Pancreas (tissue), 10 donors: ENCODE data around the gene SLC4A11. TPM values are rescaled to one million over a fixed set of nuclear protein-coding genes. Genes with fewer than 3 reads are reported as not detected.
A peak's percentile ranks its signal among the peaks of the same experiment; 100 is the strongest.

Source experiments
- ATAC-seq, 4 donors: fragments of 200-7000 bp; cut with Tn5 transposase; one replicate each; pipeline versions ENCODE4 v1.8.0 to v1.9.1; 2020; ENCODE audit warnings: mild to moderate bottlenecking in 4 of 4, moderate library complexity in 4 of 4
- DNase-seq, 6 donors: peaks; one replicate each; pipeline ENCODE4 v3.0.0-alpha.2; 2020
- FAIRE-seq: peaks from 2 replicates; lab custom pipeline; 2012; peaks lifted over from hg19 to GRCh38; lab: Jason Lieb, UNC
- H3K27ac ChIP-seq, 4 donors: fragments of 200-600 bp; sonication (generic); 1 replicate in 3 of 4; 2 replicates in 1 of 4; pipeline versions ENCODE4 v1.5.0 to v1.8.0; 2020
- H3K27me3 ChIP-seq, 4 donors: fragments of 200-600 bp; one replicate each; pipeline ENCODE4 v1.8.0; 2021
- H3K36me3 ChIP-seq, 3 donors: fragments of 200-600 bp; sonication (generic) in 1 of 3; one replicate each; pipeline versions ENCODE4 v1.5.0 to v1.8.0; 2020 to 2021
- H3K4me1 ChIP-seq, 3 donors: fragments of 200-600 bp; one replicate each; pipeline ENCODE4 v1.8.0; 2021
- H3K4me3 ChIP-seq, 4 donors: fragments of 200-600 bp; sonication (generic) in 2 of 4; one replicate each; pipeline versions ENCODE4 v1.5.0 to v1.8.0; 2020 to 2021
- H3K9me3 ChIP-seq, 4 donors: fragments of 200-600 bp; one replicate each; pipeline ENCODE4 v1.8.0; 2021
- WGBS, 2 donors: extraction: QIAGEN DNeasy Blood & Tissue Kit; methylation state at CpG; one replicate each; pipeline ENCODE4 v1.1.7; 2013; 5-methylcytosine and 5-hydroxymethylcytosine counted together
- intact Hi-C, 3 donors: fragments of 100-400 bp; cut with DNase I; formaldehyde crosslinking; loops; one replicate each; pipeline versions ENCODE4 v1.11.1 to v1.14.2; 2022
- polyA plus RNA-seq, 2 donors: library from polyadenylated mRNA; stranded (reverse); fragments of 200-250 nt; gene quantifications; one replicate each; pipeline ENCODE4 v1.2.3, GENCODE V29; 2013
- total RNA-seq, 6 donors: library from RNA; stranded (reverse); fragmentation: NEBNext Ultra II Directional in 4 of 6; extraction: Animal tissue kit (Norgen Biotek cat#: 25700) in 4 of 6; gene quantifications; one replicate each; pipeline versions ENCODE4 v1.2.1 to v1.2.4, GENCODE V29; 2021 to 2023
- TF ChIP-seq, protein P1 (sequence below), 4 donors: fragments of 200-600 bp; sonication (generic) in 3 of 4; IDR thresholded peaks; one replicate each; pipeline versions ENCODE4 v1.5.0 to v1.8.0; 2021; ENCODE audit warnings: antibody characterized with exemption in 4 of 4
- donor health status: healthy with polysubstance abuse.
- donor health status: DM: no; HTN: no; CAD: no; lungs with moderate emphysema.
- donor health status: DM: no; HTN: no; CAD: no.
- donor health status: control.
- donor health status: control.
- donor health status: Bipolar disorder and iron deficiency.
- donor health status: DM: yes; HTN: yes; CAD: no.
- donor health status: DM: no; HTN: no; CAD: no.
- donor health status: DM: no; HTN: no; CAD: no.
- donor health status: DM: yes; HTN: yes; CAD: no.

The SLC4A11 gene
- total and polyA plus RNA-seq, 8 donors = 0.14 to 1.1 (median 0.58) TPM

DNA sequence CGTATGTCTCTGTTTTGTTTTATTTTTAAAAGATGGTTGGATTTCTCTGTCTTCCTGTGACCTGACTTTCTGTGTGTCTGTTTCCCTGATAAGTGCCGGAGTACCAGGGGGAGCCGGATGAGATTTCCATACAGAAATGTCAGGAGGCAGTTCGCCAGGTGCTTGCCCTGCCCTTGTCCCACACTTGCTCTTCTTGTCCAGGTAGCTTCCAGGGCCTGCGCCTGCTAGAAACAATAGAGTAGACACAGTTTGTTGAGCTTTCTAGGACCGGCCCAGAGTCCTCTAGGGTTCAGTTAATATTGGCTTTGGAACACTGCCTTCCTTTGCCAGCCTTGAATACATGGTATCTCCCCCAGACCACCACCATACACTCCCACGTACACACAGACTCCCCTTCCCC is 25.8 kb downstream of the SLC4A11 start:
- 84 to 94% methylated on average over 7 of the region's 7 CpGs for WGBS, 2 donors
- TF ChIP-seq, protein P1, sequence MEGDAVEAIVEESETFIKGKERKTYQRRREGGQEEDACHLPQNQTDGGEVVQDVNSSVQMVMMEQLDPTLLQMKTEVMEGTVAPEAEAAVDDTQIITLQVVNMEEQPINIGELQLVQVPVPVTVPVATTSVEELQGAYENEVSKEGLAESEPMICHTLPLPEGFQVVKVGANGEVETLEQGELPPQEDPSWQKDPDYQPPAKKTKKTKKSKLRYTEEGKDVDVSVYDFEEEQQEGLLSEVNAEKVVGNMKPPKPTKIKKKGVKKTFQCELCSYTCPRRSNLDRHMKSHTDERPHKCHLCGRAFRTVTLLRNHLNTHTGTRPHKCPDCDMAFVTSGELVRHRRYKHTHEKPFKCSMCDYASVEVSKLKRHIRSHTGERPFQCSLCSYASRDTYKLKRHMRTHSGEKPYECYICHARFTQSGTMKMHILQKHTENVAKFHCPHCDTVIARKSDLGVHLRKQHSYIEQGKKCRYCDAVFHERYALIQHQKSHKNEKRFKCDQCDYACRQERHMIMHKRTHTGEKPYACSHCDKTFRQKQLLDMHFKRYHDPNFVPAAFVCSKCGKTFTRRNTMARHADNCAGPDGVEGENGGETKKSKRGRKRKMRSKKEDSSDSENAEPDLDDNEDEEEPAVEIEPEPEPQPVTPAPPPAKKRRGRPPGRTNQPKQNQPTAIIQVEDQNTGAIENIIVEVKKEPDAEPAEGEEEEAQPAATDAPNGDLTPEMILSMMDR (IDR thresholded peaks at IDR 0.05) = no peak
- intact Hi-C loops = no loop called here
- H3K27ac ChIP-seq = no peak overlapping the region
- ATAC-seq = no peak
- no peak overlapping the region for H3K4me3 ChIP-seq
- no peaks in the 10 kb centered on the region for H3K36me3 ChIP-seq
- H3K4me1 ChIP-seq = peaks cover 0 to 6% (median 4%) of the 10 kb centered on the region in 3 donors
- no peaks in the 10 kb centered on the region for H3K27me3 ChIP-seq
- FAIRE-seq = no peak
- no peaks in the 10 kb centered on the region for H3K9me3 ChIP-seq
- no peak for DNase-seq

DNA sequence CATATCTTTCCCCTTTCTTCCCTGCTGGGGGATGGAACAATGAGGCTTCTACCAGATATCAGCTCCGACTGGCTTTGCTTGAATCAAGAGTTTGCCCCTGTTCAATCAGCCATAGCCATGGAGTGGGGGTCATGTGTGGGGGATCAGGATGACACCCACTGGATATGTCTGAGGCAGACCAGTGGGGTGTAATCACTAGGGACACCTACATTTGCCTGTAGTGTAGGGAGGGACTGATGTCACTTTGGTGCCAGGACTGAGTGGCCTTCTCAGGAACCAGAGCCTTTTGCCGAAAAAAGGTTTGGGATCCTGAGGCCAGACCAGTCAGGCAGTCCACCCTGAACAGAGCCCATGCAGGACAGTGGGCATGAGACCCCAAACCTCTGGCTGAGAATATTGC is 28.6 kb downstream of the SLC4A11 start:
- Histone ChIP-seq H3K9me3 (no peaks in the 10 kb centered on the region), H3K4me3 (peak overlapping the region in 3 of 4 donors; percentile 81 to 90 (median 84)), H3K27ac (no peak overlapping the region), H3K27me3 (no peaks in the 10 kb centered on the region), H3K4me1 (peaks cover 0 to 6% (median 4%) of the 10 kb centered on the region in 3 donors), H3K36me3 (no peaks in the 10 kb centered on the region)
- TF ChIP-seq, protein P1 (IDR thresholded peaks at IDR 0.05) = no peak
- no peak for ATAC-seq
- intact Hi-C loops = no loop called here
- no peak for FAIRE-seq
- DNase-seq = no peak
- 54 to 62% methylated on average over 2 of the region's 2 CpGs for WGBS, 2 donors

DNA sequence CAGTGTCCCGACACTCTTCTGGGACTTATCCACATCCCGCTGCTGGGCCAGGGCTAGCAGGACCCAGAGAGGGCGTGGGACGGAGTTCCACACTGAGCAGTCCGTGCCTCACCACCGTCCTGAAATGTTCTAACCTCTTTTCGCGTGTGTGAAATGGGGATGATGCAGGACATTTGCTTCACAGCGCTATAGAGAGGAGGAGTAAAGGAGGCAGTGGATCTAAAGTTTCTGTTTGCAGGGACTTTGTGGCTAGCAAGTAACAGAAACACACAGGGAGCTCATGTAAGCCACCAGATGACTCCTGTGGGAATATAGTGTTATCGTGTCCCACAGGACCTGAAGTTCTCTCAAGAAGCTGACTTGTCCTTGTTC is 29.1 kb downstream of the SLC4A11 start:
- intact Hi-C loops = no loop called here
- no peak for DNase-seq
- no peaks in the 10 kb centered on the region for H3K36me3 ChIP-seq
- H3K4me3 ChIP-seq = peak overlapping the region; percentile 81 to 90 (median 82)
- peak; percentile 19 to 54 (median 44) for ATAC-seq
- no peaks in the 10 kb centered on the region for H3K27me3 ChIP-seq
- no peaks in the 10 kb centered on the region for H3K9me3 ChIP-seq
- WGBS, 2 donors = 1% methylated on average over 10 of the region's 10 CpGs
- no peak for FAIRE-seq
- no peak overlapping the region for H3K27ac ChIP-seq
- TF ChIP-seq, protein P1 (IDR thresholded peaks at IDR 0.05) = no peak
- H3K4me1 ChIP-seq = peaks cover 0 to 6% (median 4%) of the 10 kb centered on the region in 3 donors

DNA sequence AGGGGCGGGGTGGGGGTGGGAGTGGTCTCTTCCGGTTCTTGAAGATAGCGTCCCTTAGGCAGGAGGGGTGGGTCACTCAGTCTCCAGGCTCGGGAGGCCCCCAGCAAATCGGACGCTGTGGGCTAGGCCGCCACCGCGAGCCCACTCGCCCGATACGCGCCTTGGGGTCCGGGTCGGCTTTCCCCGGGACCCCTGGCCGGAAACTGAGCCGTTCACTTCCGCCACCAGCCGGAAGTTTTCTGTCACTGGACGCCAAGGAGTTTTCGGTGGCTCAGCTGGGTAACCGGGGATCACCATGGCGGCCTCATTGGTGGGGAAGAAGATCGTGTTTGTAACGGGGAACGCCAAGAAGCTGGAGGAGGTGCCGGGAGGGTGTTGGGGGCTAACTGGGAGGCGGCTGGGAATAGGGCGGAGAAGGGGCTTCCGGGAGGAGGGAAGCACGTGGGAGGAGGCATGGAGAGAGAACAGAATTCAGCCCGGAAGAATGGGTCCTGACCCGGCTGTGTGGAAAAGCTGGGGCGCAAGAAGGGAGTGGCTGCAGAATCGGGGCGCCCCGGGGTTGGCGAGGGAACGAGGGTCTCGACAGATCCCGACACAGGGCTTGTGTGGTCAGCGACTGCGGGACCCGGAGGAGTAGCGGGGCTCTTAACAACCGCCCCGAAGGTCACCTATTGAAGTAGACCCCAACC is 29.6 kb downstream of the SLC4A11 start, which contains the start of gene ITPA:
TSS of gene ITPA (plus strand) at position 242 of the 689 bp plus-strand sequence. CDS start at position 296, 54 bp downstream.
- FAIRE-seq (no peak), ATAC-seq (peak; percentile 41 to 70 (median 60)), DNase-seq (peak in 5 of 6 donors; percentile 31 to 74 (median 36))
- peak within 1 kb of the TSS in 3 of 4 donors; percentile 65 to 74 (median 71) for H3K27ac ChIP-seq
- H3K4me3 ChIP-seq = peak within 1 kb of the TSS; percentile 81 to 90 (median 82)
- H3K36me3 ChIP-seq = no peaks in the 10 kb centered on the region
- intact Hi-C loops = no loop called here
- peaks cover 0 to 6% (median 4%) of the 10 kb centered on the region in 3 donors for H3K4me1 ChIP-seq
- 0% methylated on average over 48 of the region's 48 CpGs for WGBS, 2 donors
- H3K27me3 ChIP-seq = no peaks in the 10 kb centered on the region
- H3K9me3 ChIP-seq = no peaks in the 10 kb centered on the region
- TF ChIP-seq, protein P1 (IDR thresholded peaks at IDR 0.05) = no peak

DNA sequence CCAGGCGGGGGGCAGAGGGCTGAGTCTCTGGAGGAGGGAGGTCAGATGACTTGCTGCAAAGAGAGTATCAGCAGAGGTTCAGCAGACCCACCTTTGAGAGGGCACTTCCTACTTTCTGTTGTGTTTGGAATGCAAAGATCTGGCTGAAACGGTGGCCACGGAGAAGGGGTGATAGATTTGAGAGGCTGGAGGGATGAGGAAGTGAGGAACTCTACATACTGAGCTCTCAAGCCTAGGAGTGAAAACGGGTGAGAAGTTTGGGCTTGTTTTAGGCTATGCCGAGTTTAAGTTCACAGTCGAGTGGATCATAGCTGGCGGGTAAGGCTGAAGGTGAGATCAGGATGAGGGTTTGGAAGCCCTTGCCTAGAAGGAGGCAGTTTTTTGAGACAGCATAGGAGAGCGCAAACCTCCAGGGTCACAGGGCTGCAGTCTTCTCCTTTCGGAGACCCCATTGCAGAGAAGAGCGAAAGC is 30.2 kb downstream of the SLC4A11 start:
- H3K27ac ChIP-seq = peak overlapping the region in 3 of 4 donors; percentile 65 to 74 (median 71)
- TF ChIP-seq, protein P1 (IDR thresholded peaks at IDR 0.05) = no peak
- FAIRE-seq (no peak), DNase-seq (no peak), ATAC-seq (peak in 1 of 4 donors; percentile 2)
- no peaks in the 10 kb centered on the region for H3K27me3 ChIP-seq
- H3K4me3 ChIP-seq = peak overlapping the region; percentile 81 to 90 (median 82)
- peaks cover 0 to 6% (median 4%) of the 10 kb centered on the region in 3 donors for H3K4me1 ChIP-seq
- intact Hi-C loops = no loop called here
- WGBS, 2 donors = 4 to 7% methylated on average over 10 of the region's 10 CpGs
- no peaks in the 10 kb centered on the region for H3K9me3 ChIP-seq
- H3K36me3 ChIP-seq = no peaks in the 10 kb centered on the region
